Femur (tissue), 1 donor: ENCODE measurements around the gene MCC.

Experiments
- DNase-seq: peaks from one replicate; pipeline ENCODE4 v3.0.0-alpha.2; 2017

The MCC gene

DNA sequence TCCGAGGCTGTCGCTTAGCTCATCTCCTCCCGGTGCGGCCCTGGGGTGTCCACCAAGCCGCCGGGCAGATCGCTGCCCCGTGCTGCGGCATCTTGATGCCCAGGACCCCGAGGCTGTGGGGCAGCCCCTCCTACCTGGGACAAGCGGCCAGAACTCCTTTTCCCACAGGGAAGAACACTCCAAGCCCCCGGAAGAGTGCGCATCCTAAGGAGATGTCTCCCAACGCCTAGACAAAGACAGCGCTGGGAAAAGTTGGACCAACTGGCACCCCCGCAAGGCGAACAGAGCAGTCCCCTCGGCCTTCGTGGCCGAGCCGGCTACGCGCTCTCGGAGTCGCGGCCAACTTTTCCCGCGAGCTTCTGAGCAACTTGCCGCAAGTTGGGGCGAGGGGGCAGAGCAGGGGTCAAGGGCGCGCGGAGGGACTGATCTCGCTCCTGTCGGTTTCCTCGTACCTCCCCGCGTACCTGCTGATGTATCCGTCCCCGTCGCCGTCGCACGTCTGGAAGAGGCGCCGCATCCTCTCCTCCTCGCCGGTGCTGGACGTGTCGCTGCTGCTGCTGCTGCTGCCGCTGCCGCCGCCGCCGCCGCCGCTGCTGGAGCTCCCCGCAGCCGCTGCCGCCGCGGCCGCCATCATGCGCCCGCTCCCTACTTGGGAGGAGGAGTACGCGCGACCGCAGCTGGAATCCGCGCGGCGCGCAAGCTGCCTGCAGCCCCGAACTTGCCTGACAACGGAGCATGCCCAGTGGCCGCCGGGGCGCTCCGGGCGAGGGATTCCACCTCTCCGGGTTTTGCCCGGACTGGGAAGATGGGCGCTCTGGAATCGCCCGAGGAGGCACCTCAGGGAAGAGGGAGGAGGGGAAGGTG is at the start of gene MCC:
MCC (minus strand) TSS at position 673 of the 864 bp plus-strand sequence.
- peak; percentile 90 for DNase-seq

DNA sequence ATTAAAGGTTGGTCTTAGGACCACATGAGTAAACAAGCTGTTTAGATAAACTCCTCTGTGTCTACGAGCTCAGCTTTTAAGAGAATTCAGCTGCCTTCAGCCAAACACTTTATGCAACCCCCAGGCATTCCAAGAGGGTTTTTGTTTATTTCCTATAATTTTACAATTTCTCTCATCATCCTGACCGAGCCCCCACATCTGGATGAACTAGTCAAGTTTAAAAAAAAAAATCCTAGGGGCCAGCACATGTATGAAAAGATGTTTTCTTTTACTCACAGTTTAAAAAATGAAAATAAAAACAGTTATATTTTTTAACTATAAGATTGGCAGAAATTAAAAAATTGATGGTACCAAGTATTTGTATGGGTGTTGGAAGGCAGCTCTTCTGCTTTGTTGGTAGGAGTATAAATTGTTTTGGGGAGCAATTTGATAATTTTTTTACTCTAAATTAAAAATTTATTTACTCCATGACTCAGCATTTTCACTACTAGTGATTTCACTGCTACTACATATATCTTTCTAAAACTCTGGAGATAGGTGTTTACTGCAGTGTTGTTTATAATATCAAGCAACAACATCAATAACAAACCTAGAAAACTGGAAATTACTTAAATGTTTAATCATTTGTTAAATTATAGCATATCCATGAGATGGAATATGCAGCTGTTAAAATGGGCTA is 43.4 kb upstream of the MCC start:
- no peak for DNase-seq

DNA sequence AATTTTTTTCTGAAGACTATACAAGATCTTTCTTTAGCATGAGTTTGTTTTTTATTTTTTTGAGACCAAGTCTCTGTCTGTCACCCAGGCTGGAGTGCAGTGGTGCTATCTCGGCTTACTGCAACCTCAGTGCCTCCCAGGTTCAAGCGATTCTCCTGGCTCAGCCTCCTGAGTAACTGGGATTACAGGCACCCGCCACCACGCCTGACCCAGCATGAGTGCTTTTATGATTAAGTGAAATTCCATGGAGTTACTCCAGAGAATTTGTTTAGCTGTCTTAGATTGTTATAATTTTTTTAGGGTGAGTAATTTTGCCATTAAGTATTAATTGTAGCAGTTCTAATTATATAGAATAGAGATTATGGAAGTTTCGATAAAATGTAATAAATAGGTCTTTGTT is 39.5 kb upstream of the MCC start:
- no peak for DNase-seq

DNA sequence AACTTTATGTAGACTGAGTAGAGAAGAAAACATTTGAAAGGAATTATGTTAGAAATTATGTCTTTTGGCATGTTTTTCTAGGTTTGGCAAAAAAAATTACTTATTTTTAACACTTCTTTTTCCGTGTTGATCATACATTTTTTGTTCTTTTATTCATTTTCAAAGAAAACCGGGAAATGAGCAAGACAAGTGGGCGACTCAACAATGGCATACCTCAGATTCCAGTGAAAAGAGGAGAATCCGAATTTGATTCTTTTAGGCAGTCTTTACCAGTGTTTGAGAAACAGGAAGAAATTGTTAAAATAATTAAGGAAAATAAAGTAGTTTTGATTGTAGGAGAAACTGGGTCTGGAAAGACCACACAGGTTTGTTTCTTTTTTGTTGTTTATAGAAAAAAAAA is 38.2 kb upstream of the MCC start:
- no peak for DNase-seq

DNA sequence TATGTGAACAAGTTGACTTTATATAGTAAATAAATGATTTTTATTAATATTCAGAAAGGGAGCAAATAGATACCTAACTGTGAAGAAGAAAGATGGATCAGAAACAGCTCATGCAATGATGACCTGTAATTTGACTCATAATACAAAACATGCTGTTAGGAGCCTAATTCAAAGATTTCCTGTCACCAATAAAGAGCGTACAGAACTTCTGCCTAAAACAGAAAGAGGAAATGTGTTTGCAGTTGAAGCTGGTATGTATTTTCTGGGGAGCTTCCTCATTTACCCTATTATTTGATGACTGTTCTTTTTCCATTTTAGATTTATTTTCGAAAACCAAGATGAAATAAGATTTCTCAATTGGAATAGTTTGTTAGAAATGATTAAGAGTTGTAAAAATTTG is 36.7 kb upstream of the MCC start:
- no peak for DNase-seq

DNA sequence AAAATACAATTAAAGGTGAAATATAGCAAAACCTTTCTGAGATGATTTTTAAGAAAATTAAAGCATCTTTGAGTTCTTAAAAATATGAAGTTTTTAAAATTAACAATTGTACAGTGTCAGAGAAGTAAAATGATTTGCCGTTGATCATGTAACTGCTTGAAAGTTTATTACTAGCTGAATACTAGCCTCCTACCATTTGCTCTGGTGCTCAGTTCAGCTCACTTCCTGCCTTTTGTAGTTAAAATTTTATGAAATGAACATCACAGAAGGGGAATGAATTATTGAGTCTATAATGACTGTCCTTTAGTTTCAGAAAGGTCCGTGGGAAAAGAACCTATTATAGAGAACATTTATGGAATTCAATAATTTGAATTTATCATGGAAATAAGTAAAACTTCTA is 34.9 kb upstream of the MCC start:
- DNase-seq: no peak

DNA sequence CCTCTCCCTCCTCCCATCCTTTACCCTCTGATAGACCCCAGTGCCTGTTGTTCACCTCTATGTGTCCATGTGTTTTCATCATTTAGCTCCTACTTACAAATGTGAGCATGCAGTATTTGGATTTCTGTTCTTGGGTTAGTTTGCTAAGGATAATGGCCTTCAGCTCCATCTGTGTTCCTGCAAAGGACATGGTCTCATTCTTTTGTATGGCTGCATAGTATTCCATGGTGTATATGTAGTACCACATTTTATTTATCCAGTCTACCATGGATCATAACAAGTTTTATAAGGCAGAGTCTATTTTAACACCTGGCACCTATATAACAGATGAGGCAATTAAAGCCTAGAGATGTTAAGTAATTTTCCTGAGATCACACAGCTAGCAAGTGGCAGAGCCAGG is 32.6 kb upstream of the MCC start:
- DNase-seq: no peak

DNA sequence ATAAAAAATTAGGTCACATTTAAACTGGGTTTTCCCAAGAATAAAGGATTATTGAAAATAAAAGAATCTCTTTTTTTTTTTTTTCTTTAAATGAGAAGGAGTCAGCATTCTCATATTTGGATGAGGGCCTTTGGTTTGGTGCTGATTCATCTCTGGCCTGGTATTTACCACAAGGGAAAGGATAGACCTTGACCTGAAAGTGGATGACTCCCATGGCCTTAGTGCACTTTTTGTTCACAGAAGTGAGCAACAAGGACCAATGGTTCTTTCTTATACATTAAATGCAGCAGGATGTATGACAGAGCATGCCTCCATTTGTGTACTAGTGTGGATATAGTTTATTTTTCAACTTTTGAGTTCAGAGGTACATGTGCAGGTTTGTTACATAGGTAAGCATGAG is 32.2 kb upstream of the MCC start:
- DNase-seq: no peak

DNA sequence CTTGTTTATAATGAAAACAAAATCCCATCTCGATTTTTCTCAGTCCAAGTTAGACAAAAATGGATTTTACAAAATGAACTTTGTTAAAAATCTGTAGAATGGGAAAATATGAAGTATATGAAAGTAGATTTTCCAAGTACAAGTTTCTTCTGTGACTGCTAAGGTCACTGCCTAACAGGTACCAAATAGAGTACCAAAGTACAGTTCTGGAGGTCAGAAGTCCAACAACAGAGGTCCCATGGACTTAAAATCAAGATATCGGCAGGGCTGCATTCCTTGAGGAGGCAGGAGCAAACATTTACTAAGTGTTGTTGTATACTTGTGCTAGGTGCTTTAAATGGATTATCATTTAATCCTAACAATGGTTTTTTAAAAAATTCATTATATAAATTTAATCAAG is 31.2 kb upstream of the MCC start:
- DNase-seq: no peak

DNA sequence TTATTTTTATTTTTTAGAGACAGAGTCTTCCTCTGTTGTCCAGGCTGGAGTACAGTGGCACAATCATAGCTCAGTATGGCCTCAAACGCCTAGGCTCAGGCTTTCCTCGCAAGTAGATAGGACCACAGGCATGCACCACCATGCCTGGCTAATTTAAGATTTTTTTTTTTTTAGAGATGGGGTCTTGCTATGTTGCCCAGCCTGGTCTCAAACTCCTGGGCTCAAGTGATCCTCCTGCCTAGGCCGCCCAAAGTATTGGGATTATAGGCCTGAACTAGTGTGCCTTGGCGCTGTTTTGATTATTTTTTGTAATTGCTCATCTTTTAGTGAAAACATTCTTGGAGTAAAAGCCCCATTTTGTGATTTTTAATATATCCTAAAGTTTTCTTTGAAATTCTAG is 30.6 kb upstream of the MCC start:
- no peak for DNase-seq

DNA sequence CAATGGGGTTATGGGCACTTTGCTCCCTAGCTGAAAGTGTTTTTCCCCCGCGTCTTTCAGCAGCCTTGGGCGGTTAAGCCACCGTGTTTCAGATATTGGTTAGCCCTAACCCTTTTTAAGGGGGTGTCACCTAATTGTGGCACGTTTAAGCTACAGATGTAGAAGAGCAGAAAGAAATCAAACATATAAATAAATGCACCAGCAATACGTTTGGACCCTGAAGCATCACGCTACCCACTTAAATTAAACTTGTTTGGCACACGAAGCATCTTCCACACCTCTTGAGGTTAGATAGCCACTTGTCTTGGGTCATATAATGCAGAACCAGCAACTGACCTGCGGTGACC is 26.0 kb upstream of the MCC start:
- no peak for DNase-seq

DNA sequence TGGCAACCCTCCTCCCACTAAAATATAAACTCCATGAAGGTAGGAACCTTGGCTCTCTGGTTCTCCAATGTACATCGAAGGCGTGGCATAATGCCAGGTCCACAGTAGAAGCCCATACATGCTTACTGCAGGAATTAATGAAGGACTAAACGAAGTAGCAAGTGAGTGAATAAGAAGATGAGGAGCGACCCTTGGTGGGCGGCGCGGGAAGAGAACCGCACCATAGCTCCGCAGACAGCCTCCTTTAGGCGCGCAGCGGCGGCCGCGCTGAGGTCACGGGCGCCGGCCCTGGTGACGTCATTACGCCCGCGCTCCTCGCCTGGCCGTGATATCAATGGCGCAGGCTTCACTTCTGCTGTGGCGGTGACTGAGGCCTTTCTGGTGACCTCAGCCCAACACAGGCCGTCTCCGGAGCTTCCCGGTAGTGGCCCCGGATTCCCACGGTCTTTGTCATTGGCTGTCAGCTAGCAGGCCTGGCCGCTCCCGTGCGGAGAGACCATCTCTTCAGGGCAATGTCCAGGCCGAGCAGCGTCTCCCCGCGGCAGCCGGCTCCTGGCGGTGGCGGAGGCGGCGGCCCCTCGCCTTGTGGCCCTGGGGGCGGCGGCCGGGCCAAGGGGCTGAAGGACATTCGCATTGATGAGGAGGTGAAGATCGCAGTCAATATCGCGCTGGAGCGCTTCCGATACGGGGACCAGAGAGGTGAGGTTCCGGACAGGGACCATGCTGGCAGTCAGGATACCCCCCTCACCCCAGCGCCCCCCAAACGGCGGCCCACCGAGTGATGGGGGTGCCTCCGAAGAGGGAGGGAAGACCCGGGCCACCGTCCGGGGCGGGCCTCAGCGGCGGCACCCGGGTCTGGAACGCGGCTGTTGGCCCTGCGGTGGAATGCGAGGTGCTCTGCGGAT is 25.4 kb upstream of the MCC start, which contains the start of gene YTHDC2:
YTHDC2 (plus strand) TSS at position 311 of the 905 bp plus-strand sequence; CDS start at position 513, 202 bp downstream.
- peak; percentile 94 for DNase-seq

DNA sequence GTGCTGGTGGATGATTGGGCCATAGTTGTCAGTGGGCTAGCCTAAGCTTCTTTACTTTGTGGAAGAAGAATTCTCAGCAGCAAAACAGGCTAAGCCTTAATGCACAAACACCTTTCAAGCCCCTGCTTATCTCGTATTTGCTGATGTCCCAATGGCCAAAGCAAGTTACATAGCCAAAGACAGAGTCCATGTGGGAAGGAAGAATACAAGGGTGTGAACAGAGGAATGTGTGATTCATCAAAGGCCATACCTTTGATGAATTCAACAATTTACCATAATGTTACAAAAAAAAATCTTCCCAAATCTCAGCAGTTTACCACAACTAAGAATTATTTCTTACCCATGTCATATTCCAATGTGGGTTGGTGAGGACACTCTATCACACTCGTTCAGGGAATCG is 24.1 kb upstream of the MCC start:
- DNase-seq: no peak

DNA sequence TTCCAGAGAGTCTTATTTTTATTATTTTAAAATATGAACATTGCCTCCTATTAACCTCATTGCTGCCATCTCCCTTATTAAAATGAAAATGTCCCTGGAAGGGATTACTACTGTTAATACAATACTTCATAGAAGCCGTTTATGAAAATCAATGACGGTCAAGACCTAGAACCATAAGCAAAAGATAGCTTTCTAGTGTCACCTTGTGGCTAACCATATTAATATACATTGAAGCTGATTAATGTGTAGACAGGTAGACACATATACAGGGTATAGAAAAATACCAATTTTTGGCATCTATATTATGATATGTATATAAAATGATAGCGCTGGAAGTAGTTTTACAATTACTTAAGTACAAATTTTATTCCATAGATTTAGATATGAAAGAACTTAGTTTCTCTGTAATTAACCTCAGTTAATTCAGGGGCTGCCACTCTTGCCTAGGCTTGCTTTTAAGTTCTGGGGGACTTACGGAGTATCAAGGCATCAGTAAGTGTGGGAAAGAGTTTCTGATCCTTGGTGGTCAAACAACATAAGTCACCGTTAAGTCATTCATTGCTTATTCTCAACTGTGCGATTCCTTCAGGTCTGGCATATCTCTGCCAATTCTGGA is 22.7 kb upstream of the MCC start:
- DNase-seq: no peak

DNA sequence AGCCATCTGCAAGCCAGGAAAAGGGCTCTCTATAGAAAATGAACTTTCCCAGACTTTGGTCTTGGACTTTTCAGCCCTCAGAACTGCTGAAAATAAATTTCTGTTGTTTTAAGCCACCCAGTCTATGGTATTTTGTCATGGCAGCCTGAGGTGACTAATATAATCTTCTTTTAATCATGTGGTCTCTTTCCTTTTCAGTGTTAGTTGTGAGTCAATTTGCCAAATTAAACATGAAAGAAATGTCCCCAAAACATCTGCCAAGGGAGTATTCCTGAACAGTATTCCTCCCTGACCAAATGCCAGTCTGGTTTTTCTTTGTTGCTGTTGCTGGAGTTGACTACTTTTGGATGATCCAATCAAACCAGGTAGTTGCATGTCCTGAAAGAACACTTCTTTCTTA is 20.5 kb upstream of the MCC start:
- DNase-seq: no peak

DNA sequence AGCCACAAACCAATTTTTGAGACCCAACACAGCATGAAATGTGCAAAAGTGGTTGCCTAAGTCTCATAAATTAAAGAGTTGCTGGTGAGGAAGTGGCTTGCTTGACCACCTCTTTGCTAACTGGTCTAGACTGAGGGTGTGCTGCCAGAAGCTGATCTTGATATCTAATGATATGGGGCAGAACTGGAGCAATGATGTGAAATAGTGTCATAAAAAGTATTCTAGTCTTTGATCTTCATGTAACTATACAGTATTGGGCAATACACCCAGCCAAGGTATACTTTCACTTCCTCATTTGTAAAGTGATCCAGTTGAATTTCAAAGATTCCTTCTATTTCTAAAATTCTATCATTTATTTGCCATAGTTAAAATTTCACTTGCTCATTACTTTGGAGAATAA is 19.3 kb upstream of the MCC start:
- DNase-seq: no peak

DNA sequence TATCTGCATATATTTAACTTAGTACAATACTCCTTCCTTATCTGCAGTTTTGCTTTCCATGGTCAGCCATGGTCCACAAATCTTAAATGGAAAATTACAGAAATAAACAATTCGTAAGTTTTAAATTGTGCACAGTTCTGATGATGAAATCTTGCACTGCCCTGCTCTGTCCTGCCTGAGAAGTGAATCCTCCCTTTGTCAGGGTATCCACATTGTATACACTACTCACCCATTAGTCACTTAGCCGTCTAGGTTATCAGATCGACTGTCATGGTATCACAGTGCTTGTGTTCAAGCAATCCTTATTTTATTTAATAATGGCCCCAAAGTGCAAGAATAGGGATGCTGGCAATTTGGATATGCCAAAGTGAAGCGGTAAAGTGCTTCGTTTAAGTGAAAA is 16.9 kb upstream of the MCC start:
- DNase-seq: no peak

DNA sequence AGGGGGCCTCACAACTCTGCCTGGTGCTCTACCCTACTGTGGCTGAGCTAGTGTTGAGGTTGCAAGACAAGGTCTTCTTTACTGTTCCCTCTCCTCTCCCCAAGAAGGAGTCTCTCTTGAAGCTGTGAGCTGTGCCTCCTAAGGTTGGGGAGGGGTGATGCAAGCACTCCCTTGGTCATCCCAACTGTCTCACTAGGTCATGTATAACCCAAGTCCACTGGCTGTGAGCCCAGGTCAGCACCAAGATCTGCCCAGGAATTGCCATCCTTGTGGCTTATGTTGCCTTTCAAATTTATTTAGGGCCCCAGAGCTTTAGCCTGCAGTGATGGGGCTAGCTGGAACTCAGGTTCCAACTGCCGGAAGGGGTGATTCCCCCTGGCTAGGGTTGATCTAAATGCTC is 14.9 kb upstream of the MCC start:
- DNase-seq: no peak

DNA sequence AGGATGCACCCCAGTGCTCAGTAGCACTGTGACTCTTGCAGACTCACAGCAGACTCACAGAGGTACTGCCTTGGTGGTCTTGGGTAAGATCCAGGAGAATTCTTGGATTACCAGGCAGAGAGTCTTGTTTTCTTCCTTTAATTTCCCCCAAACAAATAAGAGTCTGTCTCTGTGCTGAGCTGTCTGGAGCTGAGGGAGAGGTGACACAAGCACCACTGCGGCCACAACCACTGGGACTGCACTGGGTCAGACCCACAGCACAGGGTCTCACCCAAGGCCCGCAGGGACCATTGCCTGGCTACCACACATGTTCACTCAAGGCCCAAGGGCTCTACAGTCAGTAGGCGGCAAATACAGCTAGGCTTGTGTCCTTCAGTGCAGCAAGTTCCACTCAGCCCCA is 13.8 kb upstream of the MCC start:
- DNase-seq: no peak

DNA sequence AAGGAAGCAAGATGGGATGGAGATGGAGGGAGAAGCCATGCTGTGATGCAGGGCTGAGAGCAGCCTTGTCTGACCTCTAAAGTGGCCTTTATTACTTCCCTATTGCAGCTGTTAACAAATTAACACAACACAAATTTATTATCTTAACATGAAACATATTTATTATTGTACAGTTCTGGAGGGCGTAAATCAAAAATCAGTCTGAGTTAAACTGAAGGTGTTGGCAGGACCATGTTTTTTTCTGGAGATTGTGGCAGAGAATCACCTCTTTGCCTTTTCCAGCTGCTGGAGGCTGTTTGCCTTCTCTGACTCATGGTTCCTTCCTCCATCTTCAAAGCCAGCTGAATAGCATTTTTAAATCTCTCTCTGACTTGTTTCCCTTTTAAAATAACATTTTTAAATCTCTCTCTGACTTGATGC is 7.2 kb upstream of the MCC start:
- no peak for DNase-seq

DNA sequence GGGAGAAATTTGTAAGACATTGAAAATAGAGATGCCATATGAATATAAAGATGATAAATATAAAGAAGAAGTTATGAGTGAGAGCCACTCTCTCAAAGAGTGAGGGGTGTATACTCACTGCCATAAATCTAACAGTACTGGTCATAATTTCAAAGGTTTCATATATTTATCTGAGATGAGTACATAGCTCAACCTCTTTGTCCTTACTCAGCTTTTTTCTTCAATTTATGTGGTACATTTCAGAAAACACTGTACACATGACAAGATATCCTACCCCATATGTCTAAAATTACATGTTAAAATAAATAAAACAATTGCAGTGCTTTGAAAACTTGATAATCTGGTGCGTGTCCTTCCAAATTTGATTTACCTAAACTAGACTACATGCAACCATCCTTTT is 5.2 kb upstream of the MCC start:
- no peak for DNase-seq

DNA sequence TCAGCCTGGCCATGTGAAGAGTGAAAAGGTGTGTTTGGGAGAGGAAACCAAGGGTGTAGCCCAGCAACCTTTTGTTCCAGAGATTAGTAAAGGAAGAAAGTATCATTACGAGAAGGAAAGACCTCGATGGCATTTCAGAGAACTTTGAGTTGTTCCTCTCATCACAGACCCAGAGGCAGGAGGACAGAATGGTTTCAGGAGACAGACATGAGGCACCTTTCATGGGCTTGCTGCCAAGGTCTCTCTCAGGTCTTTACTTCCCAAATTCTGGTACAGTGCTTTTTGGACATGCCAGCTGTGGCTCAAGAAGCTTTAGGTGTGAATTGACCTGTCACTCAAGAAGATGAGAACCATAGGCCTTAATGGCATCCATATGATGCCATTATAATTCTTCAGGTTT is 2.8 kb upstream of the MCC start:
- DNase-seq: no peak

DNA sequence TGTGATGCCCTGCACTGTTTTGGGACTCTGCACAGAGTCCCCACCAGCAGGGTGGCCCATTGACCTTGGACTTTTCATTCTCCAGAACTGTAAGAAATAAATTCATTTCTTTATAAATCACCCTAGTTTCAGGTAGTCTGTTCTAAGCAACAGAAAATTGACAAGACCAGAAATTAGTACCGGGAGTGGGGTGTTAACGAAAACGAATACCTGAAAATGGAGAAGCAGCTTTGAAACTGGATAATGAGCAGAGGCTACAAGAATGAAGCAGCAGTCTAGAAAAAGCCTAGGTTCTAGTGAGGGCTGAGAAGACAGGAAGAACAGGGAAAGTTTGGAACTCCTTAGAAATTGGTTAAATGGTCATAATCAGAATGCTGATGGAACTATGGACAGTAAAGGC is 2.1 kb upstream of the MCC start:
- no peak for DNase-seq
